GM13977 (cell line): ENCODE results near the gene ONECUT2.

Experiments used
- DNase-seq: peaks from one replicate; pipeline ENCODE4 v3.0.0; 2012; ENCODE audit warnings: low spot score
- CTCF ChIP-seq: IDR thresholded peaks from 2 replicates; pipeline ENCODE4 v1.5.1; 2012; ENCODE audit warnings: mild to moderate bottlenecking, control low read depth; ENCODE audit not compliant: insufficient read depth; ENCODE audit errors: extremely low read depth, missing control alignments
- in situ Hi-C: fragments of 300-500 bp; cut with MboI; formaldehyde crosslinking; loops from one replicate; pipeline ENCODE4 v1.12.0; 2022; ENCODE audit warnings: low sequenced_read_pairs, low pct_unique_long_range_greater_than_20kb, mixed read lengths, inconsistent platforms; ENCODE audit not compliant: unreplicated experiment

Gene ONECUT2

GRCh38 chr18:57461652-57462269 lies 26.6 kb downstream of the ONECUT2 start:
- DNase-seq: no peak
- TF ChIP-seq CTCF: no peak
- in situ Hi-C loops: no loop called here

- TF ChIP-seq CTCF: no peak
- DNase-seq: no peak
- in situ Hi-C loops: no loop called here
Measured at GRCh38 chr18:57466307-57466706, 31.1 kb downstream of the ONECUT2 start.

GRCh38 chr18:57466745-57467409 lies 31.7 kb downstream of the ONECUT2 start:
- TF ChIP-seq CTCF: no peak
- DNase-seq: no peak
- in situ Hi-C loops: no loop called here

GRCh38 chr18:57469884-57470283 lies 34.7 kb downstream of the ONECUT2 start:
- no peak for TF ChIP-seq CTCF
- in situ Hi-C loops: no loop called here
- DNase-seq: no peak

GRCh38 chr18:57475408-57475807 lies 40.2 kb downstream of the ONECUT2 start:
- TF ChIP-seq CTCF: no peak
- in situ Hi-C loops: no loop called here
- DNase-seq: no peak

- in situ Hi-C loops: no loop called here
- DNase-seq: no peak
- no peak for TF ChIP-seq CTCF
Measured at GRCh38 chr18:57475903-57476302, 40.7 kb downstream of the ONECUT2 start.
